Stomach (tissue), 9 donors: Measurements from ENCODE around the gene PXMP2. TPM values are rescaled to one million over a fixed set of nuclear protein-coding genes. Genes with fewer than 3 reads are reported as not detected.

ENCODE experiments used
- DNase-seq, 2 donors: peaks; one replicate each; pipeline versions ENCODE4 v3.0.0 to v3.0.0-alpha.2; 2013 to 2019
- H3K27ac ChIP-seq, 5 donors: fragments of 200-600 bp in 4 of 5; sonication (generic) in 4 of 5; one replicate each; pipeline ENCODE4 v1.5.1; 2013 to 2019; ENCODE audit warnings: mild to moderate bottlenecking in 1 of 5, moderate library complexity in 1 of 5
- H3K27me3 ChIP-seq, 3 donors: fragments of 200-600 bp; sonication (generic); one replicate each; pipeline ENCODE4 v1.5.1; 2017 to 2019; ENCODE audit warnings: mixed run types in 1 of 3
- H3K36me3 ChIP-seq, 4 donors: fragments of 200-600 bp; sonication (generic); 1 replicate in 3 of 4; 2 replicates in 1 of 4; pipeline ENCODE4 v1.5.1; 2016 to 2019
- H3K4me1 ChIP-seq, 4 donors: fragments of 200-600 bp; sonication (generic); one replicate each; pipeline ENCODE4 v1.5.1; 2016 to 2019
- H3K4me3 ChIP-seq, 4 donors: fragments of 200-600 bp; sonication (generic) in 3 of 4; one replicate each; pipeline ENCODE4 v1.5.1; 2016 to 2019; ENCODE audit warnings: mild to moderate bottlenecking in 1 of 4
- H3K9me3 ChIP-seq, 4 donors: fragments of 200-600 bp; sonication (generic); one replicate each; pipeline ENCODE4 v1.5.1; 2016 to 2019
- EP300 ChIP-seq: sonication (generic); formaldehyde crosslinking; IDR thresholded peaks from one replicate; pipeline ENCODE4 v1.6.1; 2017; ENCODE audit warnings: antibody characterized with exemption
- POLR2A ChIP-seq, 4 donors: fragments of 450-650 bp; IDR thresholded peaks; one replicate each; pipeline ENCODE4 v1.6.1; 2016; ENCODE audit warnings: antibody characterized with exemption in 4 of 4, control low read depth in 2 of 4, mild to moderate bottlenecking in 1 of 4, moderate library complexity in 1 of 4
- POLR2AphosphoS5 ChIP-seq, 3 donors: sonication (generic); formaldehyde crosslinking; IDR thresholded peaks; one replicate each; pipeline ENCODE4 v1.6.1; 2016; ENCODE audit warnings: antibody characterized with exemption in 3 of 3
- WGBS, 5 donors: extraction: QIAGEN DNeasy Blood & Tissue Kit in 3 of 5; methylation state at CpG; one replicate each; pipeline versions ENCODE4 v1.1.5 to v1.1.7; 2013 to 2018; 5-methylcytosine and 5-hydroxymethylcytosine counted together
- intact Hi-C: fragments of 100-400 bp; cut with DNase I; formaldehyde crosslinking; loops from one replicate; pipeline ENCODE4 v1.15.1; 2023; ENCODE audit warnings: low total_unique reads
- polyA plus RNA-seq, 3 donors: library from polyadenylated mRNA; stranded (reverse); fragments of 200-250 nt; gene quantifications; one replicate each; pipeline ENCODE4 v1.2.3, GENCODE V29; 2013
- total RNA-seq, 5 donors: library from RNA; depleted of rRNA; stranded (reverse); fragments of >200 nt; gene quantifications; one replicate each; pipeline versions ENCODE4 v1.1.0 to v1.2.3, GENCODE V29; 2014 to 2016
- TF ChIP-seq, protein P1 (sequence below), 7 experiments: fragments of 450-650 bp in 4 of 7; fragments of 200-600 bp in 3 of 7; sonication (generic) in 3 of 7; IDR thresholded peaks; one replicate each; pipeline ENCODE4 v1.5.1; 2016 to 2019; ENCODE audit warnings: antibody characterized with exemption in 7 of 7, control low read depth in 2 of 7, mild to moderate bottlenecking in 1 of 7
- donor health status: healthy with polysubstance abuse.
- donor health status: Bipolar disorder and iron deficiency.
- donor health status: healthy.

Gene PXMP2
- total and polyA plus RNA-seq, 8 donors = 29.9 to 274 (median 90.1) TPM

DNA sequence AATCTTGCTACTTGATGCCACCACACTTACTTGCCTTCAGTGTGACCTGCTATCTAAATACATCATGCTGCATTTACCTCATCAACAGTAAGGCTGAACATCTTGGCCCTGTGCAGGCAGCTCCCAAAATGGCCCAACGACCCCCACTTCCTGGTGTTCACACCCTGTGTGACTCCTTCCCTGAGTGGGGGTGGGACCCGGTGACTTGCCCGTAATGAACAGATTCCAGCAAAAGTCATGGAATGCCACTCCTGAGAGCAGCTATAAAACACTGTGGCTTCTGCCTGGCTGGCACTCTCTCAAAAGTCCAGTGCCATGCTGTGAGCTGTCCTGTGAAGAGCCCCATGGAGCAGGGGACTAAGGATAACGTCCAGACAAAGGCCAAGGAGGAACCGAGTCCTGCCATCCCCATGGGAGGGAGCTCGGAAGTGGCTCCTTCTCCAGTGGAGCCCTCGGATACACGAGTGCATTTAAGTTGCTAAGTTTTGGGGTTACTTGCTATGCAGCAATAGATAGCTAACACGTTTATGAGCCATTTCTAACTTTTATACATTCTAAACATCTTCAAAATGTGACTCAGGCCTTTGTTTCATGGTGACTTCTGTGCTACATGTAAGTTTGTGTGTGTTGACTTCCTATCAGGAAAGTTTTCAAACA, 35.8 kb upstream of the PXMP2 start:
- Histone ChIP-seq H3K4me3 (no peak overlapping the region), H3K27me3 (no peaks in the 10 kb centered on the region), H3K4me1 (no peaks in the 10 kb centered on the region), H3K9me3 (no peaks in the 10 kb centered on the region), H3K36me3 (peaks cover 41 to 98% (median 96%) of the 10 kb centered on the region in 4 donors), H3K27ac (no peak overlapping the region)
- no peak for TF ChIP-seq POLR2A (IDR thresholded peaks at IDR 0.05)
- WGBS, 5 donors = 72 to 88% (median 76%) methylated on average over 9 of the region's 9 CpGs
- no peak for DNase-seq
- intact Hi-C loops = no loop called here

DNA sequence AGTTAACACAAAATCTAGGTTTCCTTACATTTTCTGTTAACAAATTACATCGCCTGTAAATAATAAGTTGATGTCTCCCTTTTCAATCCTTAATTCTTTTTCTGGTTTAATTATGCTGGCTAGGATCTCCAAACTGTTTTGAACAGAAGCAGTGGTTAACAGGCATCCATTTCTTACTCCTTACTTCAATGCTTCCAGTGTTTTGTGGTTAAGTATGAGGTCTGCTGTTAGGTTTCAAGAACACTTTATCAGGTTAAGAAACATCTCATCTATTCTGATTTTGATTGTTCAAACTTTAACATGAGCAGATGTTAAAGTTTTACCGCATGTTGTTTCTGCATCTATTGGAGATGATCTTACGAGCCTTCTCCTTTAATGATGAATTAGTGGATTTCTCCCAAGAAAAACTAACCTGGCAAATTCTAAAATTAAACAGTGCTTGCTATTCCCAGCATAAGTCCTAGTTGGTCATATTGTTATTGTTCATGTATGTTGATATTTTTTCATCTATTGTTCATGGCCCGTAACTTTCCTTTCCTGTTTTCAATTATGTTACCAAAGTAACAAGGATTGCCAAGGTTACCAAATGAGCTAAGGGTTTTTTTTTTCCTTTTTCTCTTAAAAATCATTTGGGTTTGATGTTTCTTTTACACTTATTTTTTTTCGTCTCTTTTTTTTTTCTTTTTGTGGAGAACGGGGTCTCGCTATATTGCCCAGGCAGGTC, 33.7 kb upstream of the PXMP2 start:
- Histone ChIP-seq H3K27ac (no peak overlapping the region), H3K4me3 (no peak overlapping the region), H3K27me3 (no peaks in the 10 kb centered on the region), H3K4me1 (no peaks in the 10 kb centered on the region), H3K36me3 (peaks cover 49 to 98% (median 96%) of the 10 kb centered on the region in 4 donors), H3K9me3 (no peaks in the 10 kb centered on the region)
- no peak for TF ChIP-seq EP300
- no peak for TF ChIP-seq POLR2AphosphoS5 (IDR thresholded peaks at IDR 0.05)
- TF ChIP-seq, protein P1, sequence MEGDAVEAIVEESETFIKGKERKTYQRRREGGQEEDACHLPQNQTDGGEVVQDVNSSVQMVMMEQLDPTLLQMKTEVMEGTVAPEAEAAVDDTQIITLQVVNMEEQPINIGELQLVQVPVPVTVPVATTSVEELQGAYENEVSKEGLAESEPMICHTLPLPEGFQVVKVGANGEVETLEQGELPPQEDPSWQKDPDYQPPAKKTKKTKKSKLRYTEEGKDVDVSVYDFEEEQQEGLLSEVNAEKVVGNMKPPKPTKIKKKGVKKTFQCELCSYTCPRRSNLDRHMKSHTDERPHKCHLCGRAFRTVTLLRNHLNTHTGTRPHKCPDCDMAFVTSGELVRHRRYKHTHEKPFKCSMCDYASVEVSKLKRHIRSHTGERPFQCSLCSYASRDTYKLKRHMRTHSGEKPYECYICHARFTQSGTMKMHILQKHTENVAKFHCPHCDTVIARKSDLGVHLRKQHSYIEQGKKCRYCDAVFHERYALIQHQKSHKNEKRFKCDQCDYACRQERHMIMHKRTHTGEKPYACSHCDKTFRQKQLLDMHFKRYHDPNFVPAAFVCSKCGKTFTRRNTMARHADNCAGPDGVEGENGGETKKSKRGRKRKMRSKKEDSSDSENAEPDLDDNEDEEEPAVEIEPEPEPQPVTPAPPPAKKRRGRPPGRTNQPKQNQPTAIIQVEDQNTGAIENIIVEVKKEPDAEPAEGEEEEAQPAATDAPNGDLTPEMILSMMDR (IDR thresholded peaks at IDR 0.05) = no peak
- TF ChIP-seq POLR2A (IDR thresholded peaks at IDR 0.05) = no peak
- no peak for DNase-seq
- intact Hi-C loops = no loop called here
- WGBS, 5 donors = 89 to 95% (median 93%) methylated on average over 7 of the region's 7 CpGs

DNA sequence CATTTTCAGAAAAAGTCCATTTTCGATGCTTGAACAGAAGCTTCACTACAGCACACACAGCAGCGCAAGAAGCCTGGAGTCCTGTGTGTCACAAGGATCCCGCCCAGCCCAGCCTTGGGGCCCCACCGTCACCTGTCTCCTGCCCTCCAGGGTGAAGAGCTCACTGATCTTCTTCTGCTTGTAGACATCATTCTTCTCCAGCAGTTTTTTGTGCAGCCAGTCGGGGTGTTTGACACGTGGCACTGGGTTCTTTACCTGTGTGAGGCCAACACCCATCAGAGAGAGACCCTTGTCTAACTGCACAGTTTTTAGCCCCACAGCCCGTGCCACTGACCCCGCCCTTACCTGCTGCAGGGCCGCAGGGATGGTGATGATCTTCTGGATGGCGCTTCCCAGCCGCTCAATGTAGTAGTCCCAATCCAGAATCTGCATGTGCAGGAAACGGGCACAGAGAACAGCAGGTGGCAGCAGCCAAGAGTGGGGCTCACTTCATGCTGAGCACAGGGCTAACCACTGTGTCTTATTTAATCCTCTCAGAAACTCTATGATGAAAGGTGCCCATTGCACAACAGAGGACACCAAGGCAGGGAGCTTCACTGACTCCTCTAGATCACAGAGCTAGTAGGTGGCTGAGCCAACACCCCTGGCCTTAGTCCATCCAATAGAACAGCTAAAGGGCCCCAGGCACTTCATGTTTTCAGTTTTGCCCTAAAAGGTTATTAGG, 30.2 kb upstream of the PXMP2 start:
- no peak for DNase-seq
- intact Hi-C loops = no loop called here
- no peak for TF ChIP-seq POLR2AphosphoS5 (IDR thresholded peaks at IDR 0.05)
- no peak for TF ChIP-seq POLR2A (IDR thresholded peaks at IDR 0.05)
- no peak for TF ChIP-seq EP300
- TF ChIP-seq, protein P1 (IDR thresholded peaks at IDR 0.05) = no peak
- Histone ChIP-seq H3K27ac (no peak overlapping the region), H3K4me1 (no peaks in the 10 kb centered on the region), H3K9me3 (no peaks in the 10 kb centered on the region), H3K36me3 (peaks cover 70 to 100% (median 100%) of the 10 kb centered on the region in 4 donors), H3K27me3 (no peaks in the 10 kb centered on the region), H3K4me3 (no peak overlapping the region)
- 91 to 95% (median 93%) methylated on average over 12 of the region's 12 CpGs for WGBS, 5 donors

DNA sequence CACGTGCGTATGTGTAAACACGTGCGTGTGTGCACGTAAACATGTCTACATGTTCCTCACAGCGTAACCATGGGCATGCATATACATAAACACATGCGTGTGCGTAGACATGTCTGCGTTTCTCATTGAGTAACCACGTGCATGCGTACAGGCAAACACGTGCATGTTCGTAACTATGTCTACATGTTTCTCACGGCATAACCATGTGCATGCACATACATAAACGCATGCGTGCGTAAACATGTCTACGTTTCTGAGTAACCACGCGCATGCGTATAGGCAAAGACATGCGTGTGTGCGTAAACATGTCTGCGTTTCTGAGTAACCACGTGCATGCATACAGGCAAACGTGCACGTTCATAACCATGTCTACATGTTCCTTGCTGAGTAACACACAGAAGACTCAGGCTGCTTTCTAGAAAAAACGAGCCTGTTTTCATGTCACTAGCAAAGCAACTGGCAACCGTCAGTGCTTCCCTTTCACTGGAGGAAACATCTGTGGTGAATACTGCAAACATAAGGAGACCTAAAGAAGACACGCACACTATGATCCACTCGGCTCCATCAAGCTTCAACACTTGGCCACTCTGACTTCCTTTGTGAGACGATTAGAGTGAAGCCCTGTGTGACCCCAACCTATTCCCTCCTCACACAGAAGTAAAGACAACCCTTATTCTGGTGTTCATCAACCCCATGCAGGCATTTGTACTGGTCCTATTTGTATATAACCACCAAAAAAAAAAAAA, 29.1 kb upstream of the PXMP2 start:
- Histone ChIP-seq H3K4me3 (no peak overlapping the region), H3K9me3 (no peaks in the 10 kb centered on the region), H3K27me3 (no peaks in the 10 kb centered on the region), H3K27ac (no peak overlapping the region), H3K36me3 (peaks cover 79 to 100% (median 100%) of the 10 kb centered on the region in 4 donors), H3K4me1 (no peaks in the 10 kb centered on the region)
- DNase-seq = no peak
- intact Hi-C loops = no loop called here
- TF ChIP-seq POLR2AphosphoS5 (IDR thresholded peaks at IDR 0.05) = no peak
- WGBS, 5 donors = 91 to 94% (median 92%) methylated on average over 32 of the region's 32 CpGs

DNA sequence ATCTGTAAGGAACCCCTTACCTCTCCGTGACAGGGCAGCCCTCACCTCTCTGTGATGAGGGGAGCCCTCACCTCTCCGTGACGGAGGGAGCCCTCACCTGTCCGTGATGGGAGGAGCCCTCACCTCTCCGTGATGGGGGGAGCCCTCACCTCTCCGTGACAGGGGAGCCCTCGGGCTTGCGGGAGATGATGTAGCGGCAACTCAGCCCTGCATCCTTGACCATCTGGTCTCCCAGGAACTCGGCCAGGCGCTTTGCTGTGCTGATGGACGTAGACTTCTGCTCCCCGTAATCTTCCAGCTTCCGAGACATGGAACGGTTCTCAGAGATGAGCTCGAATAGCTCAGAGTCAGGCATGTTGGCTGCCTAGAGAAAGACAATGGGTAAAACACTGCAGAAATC, 28.2 kb upstream of the PXMP2 start:
- Histone ChIP-seq H3K27ac (no peak overlapping the region), H3K27me3 (no peaks in the 10 kb centered on the region), H3K4me3 (no peak overlapping the region), H3K36me3 (peaks cover 87 to 100% (median 100%) of the 10 kb centered on the region in 4 donors), H3K9me3 (no peaks in the 10 kb centered on the region), H3K4me1 (no peaks in the 10 kb centered on the region)
- WGBS, 5 donors = 90 to 95% (median 93%) methylated on average over 15 to 16 of the region's 16 CpGs
- TF ChIP-seq, protein P1 (IDR thresholded peaks at IDR 0.05) = no peak
- TF ChIP-seq POLR2AphosphoS5 (IDR thresholded peaks at IDR 0.05) (no peak), POLR2A (IDR thresholded peaks at IDR 0.05) (no peak), EP300 (no peak)
- intact Hi-C loops = no loop called here
- no peak for DNase-seq
